IMR-90 (cell line): ENCODE results near the gene SLC25A24. TPM values are rescaled to one million over a fixed set of nuclear protein-coding genes. Genes with fewer than 3 reads are reported as not detected.

Source experiments
- ATAC-seq: fragments of 200-7000 bp; cut with Tn5 transposase; 2 replicates; pipeline ENCODE4 v1.9.1; 2020; ENCODE audit warnings: low read depth, mild to moderate bottlenecking, moderate library complexity
- BruUV-seq: library from RNA; stranded (reverse); fragments of 400-500 nt; replicated peaks from 2 replicates; lab custom pipeline; 2021; lab: Mats Ljungman, UMichigan
- CTCF ChIA-PET: fragments of 300-600 bp; formaldehyde crosslinking; extraction: SDS; loops from one replicate; lab custom pipeline; 2021; ENCODE audit warnings: antibody characterized with exemption; lab: Yijun Ruan, JAX
- POLR2A ChIA-PET: fragments of 300-600 bp; sonication (Branson Sonifier 250); formaldehyde crosslinking; loops from one replicate; lab custom pipeline; 2022; ENCODE audit warnings: antibody characterized with exemption; ENCODE audit not compliant: unreplicated experiment; lab: Charles Lee
- DNase-seq: peaks from one replicate; pipeline ENCODE4 v3.0.0; 2013
- H2AFZ ChIP-seq: replicated peaks from 2 replicates; pipeline ENCODE3; 2013; ENCODE audit warnings: low read length, mild to moderate bottlenecking; ENCODE audit not compliant: poor library complexity
- H2AK5ac ChIP-seq: 2 replicates; pipeline ENCODE4 v1.6.1; 2013; ENCODE audit warnings: low read depth, low read length, inconsistent platforms
- H2AK9ac ChIP-seq: replicated peaks from 2 replicates; pipeline ENCODE3; 2013; ENCODE audit warnings: mild to moderate bottlenecking, low read depth, low read length, moderate library complexity; ENCODE audit not compliant: poor library complexity
- H2BK120ac ChIP-seq: 2 replicates; pipeline ENCODE4 v1.6.1; 2013; ENCODE audit warnings: low read depth, low read length, inconsistent platforms
- H2BK15ac ChIP-seq: 3 replicates; pipeline ENCODE4 v1.6.1; 2013; ENCODE audit warnings: low read depth, low read length, inconsistent platforms
- H2BK20ac ChIP-seq: 2 replicates; pipeline ENCODE4 v1.6.1; 2013; ENCODE audit warnings: low read depth, mild to moderate bottlenecking, inconsistent platforms, low read length, moderate library complexity
- H2BK5ac ChIP-seq: 2 replicates; pipeline ENCODE4 v1.6.1; 2013; ENCODE audit warnings: mild to moderate bottlenecking, low read depth, low read length, inconsistent platforms; ENCODE audit not compliant: poor library complexity, severe bottlenecking
- H3K14ac ChIP-seq: replicated peaks from 2 replicates; pipeline ENCODE4 v1.6.1; 2013; ENCODE audit warnings: low read depth, low read length, inconsistent platforms
- H3K18ac ChIP-seq: 2 replicates; pipeline ENCODE4 v1.6.1; 2013; ENCODE audit warnings: low read depth, low read length, control low read depth
- H3K23ac ChIP-seq: 2 replicates; pipeline ENCODE4 v1.6.1; 2013; ENCODE audit warnings: low read depth, low read length, inconsistent platforms
- H3K27ac ChIP-seq: 2 replicates; pipeline ENCODE4 v1.5.1; 2013; ENCODE audit warnings: mild to moderate bottlenecking, control low read depth, low read length; ENCODE audit not compliant: insufficient read depth
- H3K27me3 ChIP-seq: 2 replicates; pipeline ENCODE4 v1.6.1; 2013; ENCODE audit warnings: low read length; ENCODE audit not compliant: control insufficient read depth, insufficient read depth
- H3K36me3 ChIP-seq: 2 replicates; pipeline ENCODE4 v1.6.1; 2013; ENCODE audit warnings: low read length, mixed read lengths; ENCODE audit not compliant: control insufficient read depth, insufficient read depth
- H3K4ac ChIP-seq: 2 replicates; pipeline ENCODE4 v1.6.1; 2013; ENCODE audit warnings: low read depth, low read length, inconsistent platforms
- H3K4me1 ChIP-seq: 2 replicates; pipeline ENCODE4 v1.6.1; 2013; ENCODE audit warnings: low read length, mixed read lengths; ENCODE audit not compliant: control insufficient read depth, insufficient read depth
- H3K4me2 ChIP-seq: 2 replicates; pipeline ENCODE4 v1.6.1; 2013; ENCODE audit warnings: low read depth, mild to moderate bottlenecking, control low read depth, low read length, moderate library complexity
- H3K4me3 ChIP-seq: 2 replicates; pipeline ENCODE4 v1.5.1; 2013; ENCODE audit warnings: low read depth, mild to moderate bottlenecking, control low read depth, low read length, moderate library complexity; ENCODE audit not compliant: insufficient read depth
- H3K56ac ChIP-seq: 2 replicates; pipeline ENCODE4 v1.6.1; 2013; ENCODE audit warnings: low read length, inconsistent platforms; ENCODE audit not compliant: insufficient read depth; ENCODE audit errors: extremely low read depth
- H3K79me1 ChIP-seq, 2 experiments: 2 replicates each; pipeline ENCODE4 v1.6.1; 2013; ENCODE audit warnings: low read length in 2 of 2, inconsistent platforms in 1 of 2, low read depth in 1 of 2
- H3K9ac ChIP-seq: 2 replicates; pipeline ENCODE4 v1.6.1; 2013; ENCODE audit warnings: low read depth, low read length, control low read depth
- H3K9me1 ChIP-seq: 2 replicates; pipeline ENCODE4 v1.6.1; 2013; ENCODE audit warnings: low read length, inconsistent platforms; ENCODE audit not compliant: insufficient read depth
- H3K9me3 ChIP-seq: 2 replicates; pipeline ENCODE4 v1.6.1; 2013; ENCODE audit warnings: low read length; ENCODE audit not compliant: control insufficient read depth, insufficient read depth
- H4K20me1 ChIP-seq: 2 replicates; pipeline ENCODE4 v1.6.1; 2013; ENCODE audit warnings: low read length, inconsistent platforms; ENCODE audit not compliant: insufficient read depth
- H4K5ac ChIP-seq: 2 replicates; pipeline ENCODE4 v1.6.1; 2013; ENCODE audit warnings: mild to moderate bottlenecking, low read depth, low read length, control low read depth
- H4K8ac ChIP-seq, 2 experiments: 2 replicates each; pipeline ENCODE4 v1.6.1; 2013; ENCODE audit warnings: low read depth in 2 of 2, low read length in 2 of 2, control low read depth in 1 of 2, inconsistent platforms in 1 of 2
- H4K91ac ChIP-seq: 2 replicates; pipeline ENCODE4 v1.6.1; 2013; ENCODE audit warnings: low read depth, low read length, inconsistent platforms; ENCODE audit not compliant: insufficient read depth
- CEBPB ChIP-seq: IDR thresholded peaks from 2 replicates; pipeline ENCODE4 v1.6.1; 2012; ENCODE audit warnings: low read depth, low read length, improper control_type of control experiment
- CTCF ChIP-seq: conservative IDR thresholded peaks from 2 replicates; pipeline ENCODE4 v1.5.1; 2012; ENCODE audit warnings: mild to moderate bottlenecking, low read depth, low read length, improper control_type of control experiment
- ELK1 ChIP-seq: fragments of 150-350 bp; IDR thresholded peaks from 2 replicates; pipeline ENCODE4 v1.6.1; 2016; ENCODE audit warnings: low read depth, mild to moderate bottlenecking, low read length, moderate library complexity, borderline replicate concordance
- FOS ChIP-seq: fragments of 150-350 bp; IDR thresholded peaks from 2 replicates; pipeline ENCODE4 v1.6.1; 2016; ENCODE audit warnings: low read depth, low read length
- MAFK ChIP-seq: IDR thresholded peaks from 2 replicates; pipeline ENCODE4 v1.6.1; 2012; ENCODE audit warnings: low read depth, low read length, improper control_type of control experiment
- MAZ ChIP-seq: IDR thresholded peaks from 2 replicates; pipeline ENCODE4 v1.6.1; 2012; ENCODE audit warnings: low read depth, mild to moderate bottlenecking, low read length, improper control_type of control experiment, moderate library complexity, borderline replicate concordance
- MXI1 ChIP-seq: IDR thresholded peaks from 2 replicates; pipeline ENCODE4 v1.6.1; 2012; ENCODE audit warnings: low read depth, mild to moderate bottlenecking, low read length, moderate library complexity, borderline replicate concordance
- NFE2L2 ChIP-seq: fragments of 150-350 bp; IDR thresholded peaks from 2 replicates; pipeline ENCODE4 v1.6.1; 2016; ENCODE audit warnings: low read depth, mild to moderate bottlenecking, low read length
- RAD21 ChIP-seq: IDR thresholded peaks from 2 replicates; pipeline ENCODE4 v1.6.1; 2012; ENCODE audit warnings: low read length, improper control_type of control experiment
- RCOR1 ChIP-seq: IDR thresholded peaks from 2 replicates; pipeline ENCODE4 v1.6.1; 2012; ENCODE audit warnings: mild to moderate bottlenecking, low read length, improper control_type of control experiment; ENCODE audit not compliant: insufficient replicate concordance
- SMC3 ChIP-seq: fragments of 150-350 bp; IDR thresholded peaks from 2 replicates; pipeline ENCODE4 v1.6.1; 2016; ENCODE audit warnings: low read depth, mild to moderate bottlenecking, antibody characterized with exemption, low read length, moderate library complexity
- WGBS, 2 experiments: methylation state at CpG; one replicate each; pipeline versions ENCODE4 v1.1.5 to v1.1.7; 2013; ENCODE audit warnings: missing lambda C conversion rate in 2 of 2; ENCODE audit not compliant: insufficient read length in 1 of 2; ENCODE audit errors: extremely low coverage in 2 of 2; 5-methylcytosine and 5-hydroxymethylcytosine counted together
- dilution Hi-C: fragments of 300-500 bp; cut with HindIII; formaldehyde crosslinking; loops from one replicate; pipeline ENCODE4 v1.14.3; 2018; ENCODE audit warnings: low sequenced_read_pairs; ENCODE audit not compliant: unreplicated experiment
- in situ Hi-C: fragments of 300-500 bp; cut with MboI; formaldehyde crosslinking; loops from 3 replicates; pipeline ENCODE4 v1.14.3; 2019; ENCODE audit warnings: low sequenced_read_pairs, inconsistent platforms, mixed read lengths
- intact Hi-C: fragments of 100-400 bp; cut with micrococcal nuclease; formaldehyde crosslinking; loops from 2 replicates; pipeline ENCODE4 v1.10.0; 2022
- polyA plus RNA-seq, 3 experiments: library from polyadenylated mRNA; depleted of rRNA; stranded (reverse); fragments of >200 nt; gene quantifications; 2 replicates each; pipeline ENCODE4 v1.2.3, GENCODE V29; 2012; ENCODE audit warnings: low replicate concordance in 1 of 3
- total RNA-seq: library from RNA; depleted of rRNA; stranded (reverse); fragments of >200 nt; gene quantifications from 2 replicates; pipeline ENCODE4 v1.2.3, GENCODE V29; 2012
- TF ChIP-seq, protein P1 (sequence below): fragments of 150-350 bp; IDR thresholded peaks from 2 replicates; pipeline ENCODE4 v1.6.1; 2017; ENCODE audit warnings: mild to moderate bottlenecking, antibody characterized with exemption, low read length, low read depth

Gene SLC25A24
- total and polyA plus RNA-seq, 2 of the 4 experiments (the other 2 are of a cell fraction), result 19.4 to 20.4 TPM

- no peak overlapping the region for H3K18ac ChIP-seq
- H3K4ac ChIP-seq, result no peak overlapping the region
- dilution Hi-C loops, result no loop called here
- H4K8ac ChIP-seq, result no peak overlapping the region
- ATAC-seq (no peak), DNase-seq (no peak)
- H3K36me3 ChIP-seq, result peaks cover 39% of the 10 kb centered on the region
- H3K4me3 ChIP-seq, result no peak overlapping the region
- no peak overlapping the region for H2BK120ac ChIP-seq
- H2AK5ac ChIP-seq, result no peak overlapping the region
- intact Hi-C loops, result no loop called here
- no peak overlapping the region for H3K14ac ChIP-seq
- WGBS, 2 experiments, result 100% methylated on average over 1 of the region's 1 CpG; no CpG with 5 or more reads in 1 of the 2 experiments
- H3K4me1 ChIP-seq, result peaks cover 5% of the 10 kb centered on the region
- CTCF ChIA-PET, result interaction anchor here (1.1 kb wide), 1 partner anchor 28 kb away, joined by 3 read pairs; no protein-coding TSS in a partner anchor
- no peak overlapping the region for H3K4me2 ChIP-seq
- no peak overlapping the region for H3K56ac ChIP-seq
- H4K5ac ChIP-seq, result no peak overlapping the region
- H2AK9ac ChIP-seq, result no peak overlapping the region
- H3K27me3 ChIP-seq, result no peaks in the 10 kb centered on the region
- BruUV-seq, result no TSS peak
- no peak overlapping the region for H2AFZ ChIP-seq
- in situ Hi-C loops, result no loop called here
- H3K27ac ChIP-seq, result no peak overlapping the region
- H4K20me1 ChIP-seq, result peaks cover 8% of the 10 kb centered on the region; the same call in 1 of the 2 replicates
- H3K9ac ChIP-seq, result no peak overlapping the region
- TF ChIP-seq CEBPB (no peak), MAZ (no peak), RAD21 (no peak), CTCF (no peak), ELK1 (no peak), NFE2L2 (no peak), RCOR1 (no peak), MAFK (no peak), FOS (no peak), SMC3 (no peak), MXI1 (no peak)
- TF ChIP-seq, protein P1, sequence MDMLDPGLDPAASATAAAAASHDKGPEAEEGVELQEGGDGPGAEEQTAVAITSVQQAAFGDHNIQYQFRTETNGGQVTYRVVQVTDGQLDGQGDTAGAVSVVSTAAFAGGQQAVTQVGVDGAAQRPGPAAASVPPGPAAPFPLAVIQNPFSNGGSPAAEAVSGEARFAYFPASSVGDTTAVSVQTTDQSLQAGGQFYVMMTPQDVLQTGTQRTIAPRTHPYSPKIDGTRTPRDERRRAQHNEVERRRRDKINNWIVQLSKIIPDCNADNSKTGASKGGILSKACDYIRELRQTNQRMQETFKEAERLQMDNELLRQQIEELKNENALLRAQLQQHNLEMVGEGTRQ, result no peak
- H2BK20ac ChIP-seq, result no peak overlapping the region
- no peak overlapping the region for H3K23ac ChIP-seq
- H2BK5ac ChIP-seq, result no peak overlapping the region
- POLR2A ChIA-PET, result no interaction called here
- H4K91ac ChIP-seq, result no peak overlapping the region
- H2BK15ac ChIP-seq, result no peak overlapping the region
- peaks cover 14% of the 10 kb centered on the region; the same call in 1 of the 2 replicates for H3K9me1 ChIP-seq
- H3K79me1 ChIP-seq, result peaks cover 41 to 55% of the 10 kb centered on the region in 2 experiments
- H3K9me3 ChIP-seq, result no peaks in the 10 kb centered on the region
Measured at GRCh38 chr1:108152782-108153222, 47.3 kb downstream of the SLC25A24 start.
